OCI-LY7 (cell line): Measurements from ENCODE around the gene ALKAL2. TPM values are rescaled to one million over a fixed set of nuclear protein-coding genes. Genes with fewer than 3 reads are reported as not detected.

Source experiments
- BruUV-seq: library from RNA; stranded (reverse); fragments of 400-500 nt; replicated peaks from 2 replicates; lab custom pipeline; 2021; lab: Mats Ljungman, UMichigan
- CTCF ChIA-PET: fragments of 300-600 bp; sonication (Branson Sonifier 250); formaldehyde crosslinking; loops from one replicate; lab custom pipeline; 2022; ENCODE audit warnings: antibody characterized with exemption; ENCODE audit not compliant: unreplicated experiment; lab: Charles Lee
- POLR2A ChIA-PET: fragments of 300-600 bp; sonication (Branson Sonifier 250); formaldehyde crosslinking; loops from one replicate; lab custom pipeline; 2022; ENCODE audit warnings: antibody characterized with exemption; lab: Charles Lee
- DNase-seq: peaks from one replicate; pipeline ENCODE4 v3.0.0-alpha.2; 2015; ENCODE audit warnings: low spot score
- H2AFZ ChIP-seq: fragments of 200-600 bp; sonication (generic), shearing (Covaris generic); 2 replicates; pipeline ENCODE4 v1.6.1; 2014; ENCODE audit warnings: mild to moderate bottlenecking, antibody characterized with exemption, low read length, moderate library complexity
- H3K27ac ChIP-seq: fragments of 200-600 bp; sonication (generic); 2 replicates; pipeline ENCODE4 v1.5.1; 2014; ENCODE audit warnings: mixed run types, low read depth, mild to moderate bottlenecking, moderate library complexity, low read length, inconsistent platforms; ENCODE audit not compliant: poor library complexity, severe bottlenecking
- H3K36me3 ChIP-seq: fragments of 200-600 bp; sonication (generic); 2 replicates; pipeline ENCODE4 v1.6.1; 2014; ENCODE audit warnings: mild to moderate bottlenecking, antibody characterized with exemption, low read length, moderate library complexity, mixed read lengths; ENCODE audit not compliant: insufficient read depth
- H3K4me1 ChIP-seq: fragments of 200-600 bp; sonication (generic); 2 replicates; pipeline ENCODE4 v1.5.1; 2014; ENCODE audit warnings: mild to moderate bottlenecking, low read length; ENCODE audit not compliant: insufficient read depth, poor library complexity, severe bottlenecking
- H3K4me2 ChIP-seq: fragments of 200-600 bp; sonication (generic); 2 replicates; pipeline ENCODE4 v1.6.1; 2014; ENCODE audit warnings: mild to moderate bottlenecking, low read length
- H3K4me3 ChIP-seq: fragments of 200-600 bp; sonication (generic); 2 replicates; pipeline ENCODE4 v1.5.1; 2014; ENCODE audit warnings: mild to moderate bottlenecking, low read depth, low read length; ENCODE audit not compliant: poor library complexity, severe bottlenecking
- H3K79me2 ChIP-seq: fragments of 200-600 bp; sonication (generic); 2 replicates; pipeline ENCODE4 v1.6.1; 2016; ENCODE audit warnings: low read depth, mild to moderate bottlenecking, low read length, moderate library complexity, mixed read lengths; ENCODE audit not compliant: insufficient read depth
- H3K9me2 ChIP-seq: fragments of 200-600 bp; sonication (generic); 2 replicates; pipeline ENCODE4 v1.6.1; 2016; ENCODE audit warnings: mild to moderate bottlenecking, low read length, mixed read lengths; ENCODE audit not compliant: insufficient read depth
- H3K9me3 ChIP-seq: fragments of 200-600 bp; sonication (generic); 2 replicates; pipeline ENCODE4 v1.6.1; 2014; ENCODE audit warnings: mild to moderate bottlenecking, mixed run types, low read length, mixed read lengths
- H4K20me1 ChIP-seq: fragments of 200-600 bp; sonication (generic); 2 replicates; pipeline ENCODE4 v1.6.1; 2014; ENCODE audit warnings: mild to moderate bottlenecking, antibody characterized with exemption, low read length, moderate library complexity, mixed read lengths; ENCODE audit not compliant: insufficient read depth
- EZH2phosphoT487 ChIP-seq: fragments of 200-600 bp; sonication (generic); IDR thresholded peaks from 2 replicates; pipeline ENCODE4 v1.6.1; 2018; ENCODE audit warnings: low read depth, borderline replicate concordance, mild to moderate bottlenecking, mixed run types, antibody characterized with exemption, low read length, moderate library complexity, mixed read lengths
- intact Hi-C: fragments of 100-400 bp; cut with micrococcal nuclease; formaldehyde crosslinking; loops from one replicate; pipeline ENCODE4 v1.10.0; 2022; ENCODE audit not compliant: unreplicated experiment
- total RNA-seq, 2 experiments: library from RNA; depleted of rRNA in 1 of 2; stranded (reverse); fragments of >200 nt in 1 of 2; shearing (Covaris generic) in 1 of 2; gene quantifications; 2 replicates each; pipeline ENCODE4 v1.2.3, GENCODE V29; 2014 to 2022
- TF ChIP-seq, protein P1 (sequence below): fragments of 200-600 bp; sonication (generic); conservative IDR thresholded peaks from 2 replicates; pipeline ENCODE4 v1.5.1; 2014; ENCODE audit warnings: mild to moderate bottlenecking, antibody characterized with exemption, low read length, moderate library complexity, mixed read lengths

ALKAL2 gene
- total RNA-seq, 2 experiments from 2014 or later: not detected

DNA sequence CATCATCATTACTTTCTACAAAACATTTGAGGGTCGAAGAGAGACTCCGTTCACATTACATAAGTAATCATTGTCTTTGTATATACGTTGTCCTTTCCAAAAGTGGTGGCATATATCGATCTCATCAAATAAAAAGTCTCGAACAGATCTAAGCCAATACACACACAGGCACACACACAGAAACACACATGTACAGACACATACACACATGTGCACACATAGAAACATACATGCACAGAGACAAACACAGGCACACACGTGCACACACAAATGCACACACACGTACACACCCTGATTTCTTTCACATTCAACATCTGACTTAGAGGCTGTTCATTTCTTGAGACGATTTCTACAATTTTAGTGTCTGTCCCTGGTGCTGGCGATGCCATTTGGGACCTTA lies 17.5 kb upstream of the ALKAL2 start:
- no TSS peak for BruUV-seq
- intact Hi-C loops: no loop called here
- no peaks in the 10 kb centered on the region for H3K9me2 ChIP-seq
- DNase-seq: no peak
- no peak overlapping the region for H3K27ac ChIP-seq
- H4K20me1 ChIP-seq: no peaks in the 10 kb centered on the region
- no peak overlapping the region for H3K4me2 ChIP-seq
- no peaks in the 10 kb centered on the region for H3K4me1 ChIP-seq
- H2AFZ ChIP-seq: no peak overlapping the region
- ChIA-PET CTCF (no interaction called here), POLR2A (no interaction called here)
- no peaks in the 10 kb centered on the region for H3K79me2 ChIP-seq
- H3K36me3 ChIP-seq: no peaks in the 10 kb centered on the region
- no peak overlapping the region for H3K4me3 ChIP-seq
- TF ChIP-seq EZH2phosphoT487: no peak
- TF ChIP-seq, protein P1, sequence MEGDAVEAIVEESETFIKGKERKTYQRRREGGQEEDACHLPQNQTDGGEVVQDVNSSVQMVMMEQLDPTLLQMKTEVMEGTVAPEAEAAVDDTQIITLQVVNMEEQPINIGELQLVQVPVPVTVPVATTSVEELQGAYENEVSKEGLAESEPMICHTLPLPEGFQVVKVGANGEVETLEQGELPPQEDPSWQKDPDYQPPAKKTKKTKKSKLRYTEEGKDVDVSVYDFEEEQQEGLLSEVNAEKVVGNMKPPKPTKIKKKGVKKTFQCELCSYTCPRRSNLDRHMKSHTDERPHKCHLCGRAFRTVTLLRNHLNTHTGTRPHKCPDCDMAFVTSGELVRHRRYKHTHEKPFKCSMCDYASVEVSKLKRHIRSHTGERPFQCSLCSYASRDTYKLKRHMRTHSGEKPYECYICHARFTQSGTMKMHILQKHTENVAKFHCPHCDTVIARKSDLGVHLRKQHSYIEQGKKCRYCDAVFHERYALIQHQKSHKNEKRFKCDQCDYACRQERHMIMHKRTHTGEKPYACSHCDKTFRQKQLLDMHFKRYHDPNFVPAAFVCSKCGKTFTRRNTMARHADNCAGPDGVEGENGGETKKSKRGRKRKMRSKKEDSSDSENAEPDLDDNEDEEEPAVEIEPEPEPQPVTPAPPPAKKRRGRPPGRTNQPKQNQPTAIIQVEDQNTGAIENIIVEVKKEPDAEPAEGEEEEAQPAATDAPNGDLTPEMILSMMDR: no peak
- no peaks in the 10 kb centered on the region for H3K9me3 ChIP-seq

DNA sequence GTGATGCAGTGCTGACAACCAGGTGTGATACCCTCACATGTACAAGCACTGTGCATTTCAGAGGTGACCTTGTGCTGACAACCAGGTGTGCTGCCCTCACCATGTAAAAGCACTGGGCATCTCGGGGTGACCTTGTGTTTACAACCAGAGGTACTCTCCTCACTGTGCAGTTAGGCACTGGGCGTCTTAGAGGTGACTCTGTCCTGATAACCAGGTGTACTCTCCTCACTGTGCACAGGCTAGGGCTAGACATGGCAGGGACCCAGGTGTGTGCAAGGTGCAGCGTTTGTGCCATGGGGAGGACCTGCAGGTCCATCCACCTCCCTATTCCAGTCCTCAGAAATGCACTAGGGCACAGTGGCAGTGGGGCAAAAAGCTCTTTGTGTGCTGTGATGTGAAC lies 8.5 kb upstream of the ALKAL2 start:
- intact Hi-C loops: no loop called here
- DNase-seq: no peak
- H3K9me3 ChIP-seq: no peaks in the 10 kb centered on the region
- CTCF ChIA-PET: no interaction called here
- H2AFZ ChIP-seq: no peak overlapping the region
- no peaks in the 10 kb centered on the region for H3K36me3 ChIP-seq
- no peak overlapping the region for H3K4me3 ChIP-seq
- H3K4me1 ChIP-seq: no peaks in the 10 kb centered on the region
- H4K20me1 ChIP-seq: no peaks in the 10 kb centered on the region
- H3K79me2 ChIP-seq: no peaks in the 10 kb centered on the region
- TF ChIP-seq EZH2phosphoT487: no peak
- TF ChIP-seq, protein P1: no peak
- POLR2A ChIA-PET: no interaction called here
- H3K4me2 ChIP-seq: no peak overlapping the region
- H3K9me2 ChIP-seq: no peaks in the 10 kb centered on the region
- BruUV-seq: no TSS peak
- H3K27ac ChIP-seq: no peak overlapping the region

DNA sequence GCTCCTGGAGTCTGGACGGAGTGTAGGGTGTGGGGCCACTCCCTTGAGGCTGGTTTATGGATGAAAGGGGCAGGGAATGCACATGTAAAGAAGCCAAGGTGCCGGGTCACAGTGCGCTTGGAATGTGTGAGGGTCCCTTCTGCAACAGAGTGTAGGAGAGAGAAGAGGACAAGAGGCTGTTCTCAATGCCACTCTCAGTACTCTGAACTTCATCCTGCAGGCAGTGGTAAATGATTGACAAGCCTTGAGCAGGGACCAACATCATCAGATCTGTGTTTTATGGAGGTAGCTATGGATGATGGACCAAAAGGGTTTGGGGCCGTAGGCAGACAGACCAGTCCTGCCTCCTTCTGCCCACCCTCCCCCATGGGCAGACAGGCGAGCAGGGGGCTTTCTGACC lies 7.2 kb upstream of the ALKAL2 start:
- TF ChIP-seq, protein P1: no peak
- TF ChIP-seq EZH2phosphoT487: no peak
- no peak for DNase-seq
- Histone ChIP-seq H3K36me3 (no peaks in the 10 kb centered on the region), H3K27ac (no peak overlapping the region), H2AFZ (no peak overlapping the region), H3K9me2 (no peaks in the 10 kb centered on the region), H3K4me2 (no peak overlapping the region), H4K20me1 (no peaks in the 10 kb centered on the region), H3K4me1 (no peaks in the 10 kb centered on the region), H3K4me3 (no peak overlapping the region), H3K79me2 (no peaks in the 10 kb centered on the region), H3K9me3 (no peaks in the 10 kb centered on the region)
- POLR2A ChIA-PET: no interaction called here
- CTCF ChIA-PET: no interaction called here
- no TSS peak for BruUV-seq
- intact Hi-C loops: no loop called here
